DMS53 treated with DMSO at 0.1 percent for 48 hours (cell line): ENCODE measurements around the gene KLHDC10.
"Not testable (repeated sequence)": the region's sequence is repeated elsewhere in the genome, so short reads cannot be mapped to it uniquely, and the experiment has no call there.

Experiments
- DNase-seq: peaks from one replicate; lab custom pipeline; 2025; ENCODE audit not compliant: unreplicated experiment; lab: John Stamatoyannopoulos, UW

The KLHDC10 gene

GRCh38 chr7:130141161-130141883 is 71.0 kb downstream of the KLHDC10 start:
- DNase-seq: peak; percentile 93

DNA sequence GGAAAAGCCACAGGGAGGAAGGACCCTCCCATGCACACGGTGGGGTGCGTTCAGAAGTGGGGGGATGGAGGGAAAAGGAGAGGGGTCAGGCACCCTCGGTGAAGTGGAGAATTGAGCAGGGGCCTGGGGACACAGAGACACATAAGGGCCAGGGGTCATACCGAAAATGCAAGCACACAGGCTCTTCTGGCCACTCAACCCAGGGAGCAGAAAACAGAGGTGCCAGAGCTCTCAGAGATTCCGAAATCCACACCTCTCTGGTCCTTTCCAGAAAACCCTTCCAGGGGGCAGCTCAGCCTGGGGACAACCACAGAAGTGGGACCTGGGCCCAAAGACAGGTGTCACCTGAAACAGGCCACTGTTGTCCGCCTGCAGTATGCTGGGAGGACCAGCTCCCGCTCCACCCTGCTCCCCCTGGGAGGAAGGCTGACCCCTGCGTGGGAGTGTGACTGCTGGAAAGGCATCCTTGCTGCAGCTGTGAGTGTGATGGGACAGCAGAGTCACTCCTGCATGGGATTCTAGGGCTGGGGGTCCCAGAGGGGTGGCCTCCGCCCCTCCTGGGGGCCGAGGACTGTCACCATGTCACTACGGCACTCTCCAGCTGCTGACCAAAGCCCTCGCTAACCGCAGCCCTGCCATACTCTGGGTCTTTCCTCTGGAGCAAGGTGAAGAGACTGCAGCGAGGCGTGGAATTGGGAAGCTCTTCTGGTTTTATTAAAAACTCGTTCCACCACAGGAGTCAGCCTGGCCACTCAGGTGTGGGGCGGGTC is 71.7 kb downstream of the KLHDC10 start:
- DNase-seq: no peak

DNA sequence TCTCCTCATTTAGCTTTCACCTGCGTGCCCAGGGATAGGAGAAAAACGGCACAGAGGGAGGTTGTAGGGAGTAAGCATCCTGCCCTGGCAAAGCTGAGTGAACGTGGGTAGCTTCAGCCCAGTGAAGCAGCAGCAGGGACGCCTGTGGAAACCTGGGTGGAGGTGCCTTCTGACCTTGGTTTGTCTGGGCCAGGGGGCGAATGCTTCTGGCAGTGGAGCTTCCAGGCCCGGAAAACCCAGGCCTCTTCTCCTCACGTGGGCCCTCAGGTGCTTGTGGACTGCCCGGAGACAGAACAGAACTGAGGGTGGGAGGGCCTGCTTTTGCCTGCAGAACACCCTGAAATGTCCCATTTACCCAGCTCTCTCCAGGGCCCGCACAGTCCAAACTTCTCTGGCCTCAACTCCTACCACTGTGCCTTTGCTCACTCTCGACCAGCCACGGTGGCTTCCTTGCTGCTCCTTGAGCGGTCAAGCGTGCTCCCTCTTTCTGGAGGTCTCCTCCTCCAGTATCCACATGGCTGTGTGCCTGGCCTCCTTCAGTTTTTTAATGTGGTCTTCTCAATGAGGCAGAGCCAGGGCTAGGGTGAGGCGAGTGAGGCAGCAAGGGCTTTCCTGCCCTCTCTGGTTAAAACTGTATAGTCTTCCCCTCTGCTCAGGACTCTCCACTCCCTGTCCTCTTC is 72.5 kb downstream of the KLHDC10 start:
- no peak for DNase-seq

DNA sequence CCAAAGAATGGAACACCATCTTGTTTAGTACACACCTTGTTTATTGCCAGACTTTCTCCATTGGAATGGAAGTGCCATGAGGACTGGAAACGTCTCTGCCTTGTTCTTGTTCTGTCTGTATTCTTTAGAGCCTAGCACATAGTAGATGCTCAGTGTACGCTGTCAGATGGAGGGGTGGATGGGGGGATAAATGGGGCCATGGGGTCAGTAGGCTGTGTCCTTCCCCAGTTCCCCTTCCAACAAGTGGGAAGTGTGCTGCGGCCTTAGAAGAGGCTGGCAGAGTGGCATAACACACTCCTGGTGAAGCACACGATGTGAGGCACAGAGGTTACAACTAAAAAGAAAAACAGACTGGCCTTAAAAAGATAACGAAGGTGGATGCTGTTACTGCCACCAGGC is 73.0 kb downstream of the KLHDC10 start:
- no peak for DNase-seq

DNA sequence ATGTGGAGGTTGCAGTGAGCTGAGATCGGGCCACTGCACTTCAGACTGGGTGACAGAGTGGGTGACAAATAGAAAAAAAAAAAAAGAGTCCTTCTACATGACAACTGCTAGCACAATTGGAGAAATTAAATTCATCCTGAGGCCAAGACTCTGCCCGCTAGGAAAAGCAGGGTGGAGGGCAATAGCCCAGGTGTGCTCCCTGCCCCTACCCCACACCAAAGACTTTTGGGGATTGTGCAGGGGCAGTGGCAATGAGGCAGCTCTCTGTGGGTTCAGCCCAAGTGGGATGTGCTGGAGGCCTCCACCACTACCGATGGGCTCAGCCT is 73.6 kb downstream of the KLHDC10 start:
- DNase-seq: no peak

DNA sequence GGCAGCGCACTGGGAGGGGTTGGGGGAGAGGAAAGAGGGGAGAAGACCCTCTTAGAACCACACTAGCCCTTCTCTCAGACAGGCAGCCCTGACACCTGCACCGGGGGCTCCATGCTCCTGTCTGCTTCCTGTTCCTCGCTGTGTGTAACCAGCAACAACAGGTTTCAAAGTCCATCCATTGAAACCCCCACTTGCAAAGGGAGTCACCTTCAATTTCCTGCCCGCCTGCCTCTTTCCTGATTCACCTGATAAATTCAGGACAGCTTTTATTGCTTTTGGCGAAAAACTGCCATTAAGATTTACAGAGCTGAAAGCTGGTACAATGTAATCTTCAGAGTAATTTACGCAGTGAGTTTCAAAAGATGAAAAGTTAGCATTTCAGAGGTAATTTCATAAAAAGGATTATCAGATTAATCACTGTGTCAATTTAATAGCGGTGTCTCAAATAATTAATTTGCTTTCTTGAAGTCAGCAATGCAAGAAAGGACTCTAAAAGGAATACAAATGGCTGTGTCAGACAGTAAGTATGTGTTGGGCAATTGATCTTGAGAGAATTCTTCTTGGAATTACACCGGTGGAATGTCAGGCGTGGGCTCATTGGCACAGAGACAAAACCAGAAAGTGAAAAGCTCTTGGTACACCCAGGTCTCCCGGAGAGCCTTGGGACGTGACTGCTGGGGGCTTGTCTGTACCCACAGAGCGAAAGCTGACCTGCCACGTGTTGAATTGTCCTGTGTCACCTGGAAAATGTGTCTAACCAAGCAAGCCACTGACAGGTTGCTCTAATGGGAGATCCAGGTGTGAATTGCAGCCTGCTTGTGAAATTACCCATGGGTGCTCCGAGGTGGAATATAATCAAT is 74.2 kb downstream of the KLHDC10 start:
- DNase-seq: no peak

DNA sequence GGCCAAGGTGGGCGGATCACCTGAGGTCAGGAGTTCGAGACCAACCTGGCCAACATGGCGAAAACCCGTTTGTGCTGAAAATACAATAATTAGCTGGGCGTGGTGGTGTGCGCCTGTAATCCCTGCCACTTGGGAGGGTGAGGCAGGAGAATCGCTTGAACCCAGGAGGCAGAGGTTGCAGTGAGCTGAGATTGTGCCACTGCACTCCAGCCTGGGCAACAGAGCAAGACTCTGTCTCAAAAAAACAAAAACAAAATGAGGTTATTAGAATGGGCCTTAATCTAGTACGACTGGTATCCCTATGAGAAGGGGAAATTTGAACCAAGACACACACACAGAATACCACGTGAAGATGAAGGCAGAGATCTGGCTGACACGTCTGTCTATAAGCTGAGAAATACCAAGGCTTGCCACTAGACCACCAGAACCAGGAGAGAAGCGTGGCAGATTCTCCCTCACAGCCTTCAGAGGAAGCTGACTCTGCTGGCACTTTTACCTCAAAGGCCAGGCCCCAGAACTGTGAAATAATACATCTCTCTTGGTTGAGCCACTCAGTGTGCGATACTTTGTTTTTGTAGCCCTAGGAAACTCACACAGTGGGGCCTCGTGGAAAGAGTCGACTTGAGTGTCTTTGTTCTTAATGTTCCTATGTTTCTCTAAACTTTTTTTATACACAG is 75.2 kb downstream of the KLHDC10 start:
- DNase-seq: no peak

GRCh38 chr7:130146142-130146541 is 75.8 kb downstream of the KLHDC10 start:
- DNase-seq: not testable (repeated sequence)

- DNase-seq: no peak
Measured at GRCh38 chr7:130146693-130147405, 76.5 kb downstream of the KLHDC10 start.

GRCh38 chr7:130147710-130148325 is 77.5 kb downstream of the KLHDC10 start:
- no peak for DNase-seq

GRCh38 chr7:130148561-130148960 is 78.2 kb downstream of the KLHDC10 start:
- no peak for DNase-seq

DNA sequence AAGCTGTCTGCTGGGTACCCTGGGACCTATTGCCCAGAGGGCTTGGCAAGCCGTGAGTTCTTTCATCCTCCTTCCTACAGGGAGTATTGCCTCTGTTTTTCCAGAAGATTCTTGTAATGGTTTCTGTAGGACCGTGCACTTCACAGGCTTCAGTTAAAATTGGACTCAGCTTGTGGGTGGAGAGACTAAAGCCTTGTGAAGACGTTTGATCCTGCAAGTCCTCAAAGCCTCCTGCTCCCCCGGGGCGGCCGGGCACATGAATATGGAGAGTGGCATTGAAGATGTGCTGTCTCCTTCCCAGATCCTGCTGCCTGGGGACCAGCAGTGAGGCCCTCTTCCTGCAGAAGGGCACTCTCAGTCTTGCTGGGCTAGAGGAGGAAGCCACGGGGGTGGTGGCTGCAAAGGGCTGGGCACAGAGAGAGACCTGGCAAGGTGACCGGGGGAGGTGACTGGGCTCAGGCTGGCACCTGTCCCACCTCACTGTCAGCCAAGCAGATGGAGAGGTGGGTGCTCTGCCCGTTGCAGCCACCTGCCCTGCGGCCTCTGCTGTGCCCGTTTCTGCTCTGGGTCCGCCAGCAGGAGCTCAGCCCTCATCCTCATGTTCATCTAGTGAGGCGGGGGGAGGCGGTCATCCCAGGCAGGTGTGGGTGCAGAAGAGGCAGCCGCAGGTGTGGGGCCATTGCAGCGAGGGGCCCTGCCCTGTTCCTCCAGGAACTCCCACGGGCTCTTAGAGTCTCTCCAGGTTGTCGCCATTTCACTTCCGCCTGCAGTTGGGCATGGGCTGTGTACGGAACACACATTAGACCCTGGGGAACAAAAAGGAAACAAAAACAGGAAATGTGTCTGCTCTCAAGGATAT is 79.2 kb downstream of the KLHDC10 start:
- DNase-seq: peak; percentile 78

DNA sequence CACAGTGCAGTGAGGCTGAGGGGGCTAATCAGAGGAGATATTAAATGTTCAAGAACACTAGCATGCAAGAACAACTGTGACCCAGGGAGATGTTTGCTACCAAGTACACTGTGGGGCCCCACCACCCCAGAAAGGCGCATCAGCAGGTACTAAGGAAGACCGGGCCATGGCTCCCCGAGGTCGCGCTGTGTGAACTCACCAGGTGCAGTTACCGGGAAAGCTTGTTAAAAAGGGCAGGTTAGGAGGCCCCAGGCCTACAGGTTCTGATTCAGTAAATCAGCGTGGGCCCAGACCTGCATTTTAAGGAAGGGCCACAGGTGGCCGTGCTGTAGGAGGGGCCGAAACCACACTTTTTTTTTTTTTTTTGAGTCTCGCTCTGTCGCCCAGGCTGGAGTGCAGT is 80.3 kb downstream of the KLHDC10 start:
- no peak for DNase-seq

- no peak for DNase-seq
Measured at GRCh38 chr7:130151591-130152492, 81.5 kb downstream of the KLHDC10 start.

DNA sequence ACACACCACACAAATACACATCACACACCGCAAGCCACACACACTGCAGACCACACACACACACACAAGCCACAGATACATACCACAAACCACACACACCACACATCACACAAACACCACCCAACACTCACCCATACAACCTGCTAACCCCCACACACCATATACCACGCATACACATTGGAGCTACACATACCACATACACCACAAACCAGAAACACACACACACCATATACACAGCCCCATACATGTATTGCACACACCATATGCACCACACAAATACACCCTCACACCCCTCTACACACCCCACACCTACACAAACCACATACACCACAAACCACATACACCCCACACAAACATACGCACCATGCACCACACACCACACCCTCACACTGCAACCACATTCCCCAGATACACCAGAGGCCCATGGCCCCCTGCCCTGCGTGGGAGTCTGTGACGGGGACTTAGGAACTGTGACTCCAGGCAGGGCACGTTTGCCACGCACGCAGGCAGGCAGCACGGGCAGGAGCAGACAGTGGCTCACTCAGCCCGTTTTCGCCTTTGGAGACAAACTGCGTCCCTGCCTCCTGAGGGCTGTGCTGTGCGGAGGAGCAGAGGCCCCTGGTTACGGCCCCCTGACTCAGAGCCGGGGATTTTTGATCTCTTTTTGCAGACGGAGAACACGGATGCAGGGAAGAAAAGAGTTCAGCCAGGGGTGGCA is 82.3 kb downstream of the KLHDC10 start:
- DNase-seq: no peak

DNA sequence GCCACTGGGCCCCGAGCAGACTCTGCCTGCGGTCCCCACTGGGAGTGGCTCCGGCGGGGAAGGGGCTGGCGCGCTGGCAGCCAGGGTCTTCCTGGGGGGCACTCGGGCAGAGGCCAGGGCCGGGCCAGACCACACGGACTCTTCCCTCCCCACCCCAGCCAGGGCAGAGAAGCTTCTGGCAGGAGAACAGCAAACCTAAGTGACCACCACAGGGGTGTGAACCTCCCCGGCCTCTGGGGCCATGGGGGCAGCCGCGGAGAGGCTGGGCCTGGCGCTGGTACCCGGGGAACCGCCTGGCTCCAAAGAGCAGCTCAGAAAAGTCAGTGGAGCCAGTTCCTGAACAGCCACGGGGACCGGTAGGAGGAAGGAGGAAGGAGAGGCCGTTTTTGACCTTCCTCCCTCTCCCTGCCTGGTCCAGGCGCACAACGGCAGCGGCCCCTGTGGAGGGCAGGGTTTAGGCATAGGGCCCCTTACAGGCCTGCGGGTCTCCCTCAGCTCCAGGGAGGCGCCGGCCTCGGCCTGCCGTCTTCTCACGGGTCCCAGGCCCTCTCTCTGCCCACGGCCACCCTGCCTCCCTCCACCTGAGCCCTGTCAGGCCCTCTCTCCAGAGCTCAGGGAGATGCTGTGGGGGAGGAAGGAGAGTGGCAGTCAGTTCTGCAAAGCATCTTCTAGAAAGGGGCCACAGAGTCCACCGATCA is 83.0 kb downstream of the KLHDC10 start:
- no peak for DNase-seq
